HepG2 (cell line): ENCODE measurements around the gene NR1H2. TPM values are rescaled to one million over a fixed set of nuclear protein-coding genes. Genes with fewer than 3 reads are reported as not detected.

ENCODE experiments used
- ADNP ChIP-seq: sonication (generic); formaldehyde crosslinking; IDR thresholded peaks from 2 replicates; pipeline ENCODE4 v1.4.0; 2020; ENCODE audit warnings: missing genetic modification reagents
- GMEB1 ChIP-seq: sonication (generic); formaldehyde crosslinking; IDR thresholded peaks from 2 replicates; pipeline ENCODE4 v1.5.1; 2020; ENCODE audit warnings: missing genetic modification reagents, mild to moderate bottlenecking, borderline replicate concordance
- HDAC1 ChIP-seq: sonication (generic); formaldehyde crosslinking; IDR thresholded peaks from 2 replicates; pipeline ENCODE4 v1.5.1; 2020; ENCODE audit warnings: mild to moderate bottlenecking, missing genetic modification reagents
- HNF1B ChIP-seq: sonication (generic); formaldehyde crosslinking; IDR thresholded peaks from 2 replicates; pipeline ENCODE4 v1.5.1; 2020; ENCODE audit warnings: mild to moderate bottlenecking, moderate library complexity, missing genetic modification reagents
- KDM5B ChIP-seq: sonication (generic); formaldehyde crosslinking; IDR thresholded peaks from 2 replicates; pipeline ENCODE4 v1.4.0; 2020; ENCODE audit warnings: missing genetic modification reagents, mild to moderate bottlenecking, borderline replicate concordance
- MAFK ChIP-seq, 2 experiments: IDR thresholded peaks in 1 of 2; conservative IDR thresholded peaks in 1 of 2; 2 replicates each; pipeline ENCODE4 v1.6.1; 2011; ENCODE audit warnings: improper control_type of control experiment in 2 of 2, low read length in 2 of 2
- MTA1 ChIP-seq: sonication (generic); formaldehyde crosslinking; IDR thresholded peaks from 2 replicates; pipeline ENCODE4 v1.4.0; 2020; ENCODE audit warnings: missing genetic modification reagents, mild to moderate bottlenecking, borderline replicate concordance
- PREB ChIP-seq: sonication (generic); formaldehyde crosslinking; IDR thresholded peaks from 2 replicates; pipeline ENCODE4 v1.4.0; 2020; ENCODE audit warnings: missing genetic modification reagents
- RAD21 ChIP-seq: fragments of 450-650 bp; formaldehyde crosslinking; IDR thresholded peaks from 2 replicates; pipeline ENCODE4 v1.5.0; 2020; ENCODE audit warnings: mild to moderate bottlenecking
- RAD51 ChIP-seq: fragments of 450-650 bp; IDR thresholded peaks from 2 replicates; pipeline ENCODE4 v1.6.1; 2016; ENCODE audit warnings: borderline replicate concordance
- SALL1 ChIP-seq: sonication (generic); formaldehyde crosslinking; IDR thresholded peaks from 2 replicates; pipeline ENCODE4 v1.8.0; 2022; ENCODE audit warnings: mild to moderate bottlenecking, missing genetic modification reagents
- SNAPC5 ChIP-seq: sonication (generic); formaldehyde crosslinking; IDR thresholded peaks from 2 replicates; pipeline ENCODE4 v1.8.1; 2023; ENCODE audit warnings: mild to moderate bottlenecking, missing genetic modification reagents, borderline replicate concordance
- SSRP1 ChIP-seq: IDR thresholded peaks from 2 replicates; pipeline ENCODE4 v1.6.1; 2016; ENCODE audit warnings: control low read depth
- STAT5B ChIP-seq: sonication (generic); formaldehyde crosslinking; IDR thresholded peaks from 2 replicates; pipeline ENCODE4 v1.4.0; 2020; ENCODE audit warnings: missing genetic modification reagents
- THAP11 ChIP-seq: IDR thresholded peaks from 2 replicates; pipeline ENCODE4 v1.6.1; 2016; ENCODE audit warnings: missing biosample characterization, missing genetic modification reagents
- YEATS4 ChIP-seq: sonication (generic); formaldehyde crosslinking; IDR thresholded peaks from 2 replicates; pipeline ENCODE4 v1.4.0; 2020; ENCODE audit warnings: missing genetic modification reagents, borderline replicate concordance
- ZBTB3 ChIP-seq: sonication (generic); formaldehyde crosslinking; IDR thresholded peaks from 2 replicates; pipeline ENCODE4 v1.4.0; 2020; ENCODE audit warnings: low read depth, mild to moderate bottlenecking, moderate library complexity, missing genetic modification reagents, borderline replicate concordance
- ZFP36 ChIP-seq: fragments of 150-350 bp; IDR thresholded peaks from 2 replicates; pipeline ENCODE4 v1.6.1; 2018; ENCODE audit warnings: borderline replicate concordance, low read length, low read depth; ENCODE audit not compliant: partially characterized antibody
- ZNF296 ChIP-seq: sonication (generic); formaldehyde crosslinking; conservative IDR thresholded peaks from 2 replicates; pipeline ENCODE4 v1.5.0; 2020; ENCODE audit warnings: mild to moderate bottlenecking, missing genetic modification reagents
- ZNF710 ChIP-seq: sonication (generic); formaldehyde crosslinking; IDR thresholded peaks from 2 replicates; pipeline ENCODE4 v1.5.0; 2020; ENCODE audit warnings: mild to moderate bottlenecking, missing genetic modification reagents, borderline replicate concordance
- ZNF781 ChIP-seq: sonication (generic); formaldehyde crosslinking; IDR thresholded peaks from 2 replicates; pipeline ENCODE4 v1.5.1; 2020; ENCODE audit warnings: borderline replicate concordance, mild to moderate bottlenecking, missing genetic modification reagents; ENCODE audit errors: not compliant biosample characterization
- polyA plus RNA-seq, 8 experiments: library from polyadenylated mRNA; depleted of rRNA in 3 of 8; stranded (reverse) in 7 of 8; unstranded in 1 of 8; fragments of >200 nt; fragmentation: Illumina TruSeq in 4 of 8; extraction: Trizol in 4 of 8; gene quantifications; 2 replicates each; pipeline versions ENCODE4 v1.2.1 to v1.2.3, GENCODE V29; 2011 to 2016; ENCODE audit warnings: low read depth in 4 of 8, missing spikeins in 1 of 8, mixed read lengths in 1 of 8; ENCODE audit not compliant: insufficient read depth in 1 of 8
- total RNA-seq, 5 experiments: library from RNA; depleted of rRNA; stranded (reverse); fragments of >200 nt; fragmentation: Illumina TruSeq; extraction: Trizol; gene quantifications; 2 replicates each; pipeline ENCODE4 v1.2.3, GENCODE V29; 2016; ENCODE audit warnings: low read depth in 1 of 5

The NR1H2 gene
- total and polyA plus RNA-seq, 2 of the 13 experiments (the other 11 are each of a cell fraction or from before 2014, with no cell fraction given) = 10.3 to 13.5 TPM

- TF ChIP-seq SNAPC5 (CRISPR knock-in tag) (no peak), ZNF296 (CRISPR knock-in tag) (no peak), SALL1 (CRISPR knock-in tag) (0 out of 2 replicates have a peak, but pooled peaks have one; percentile 26), HNF1B (CRISPR knock-in tag) (no peak), PREB (no peak), THAP11 (CRISPR knock-in tag) (peak; percentile 30; the same call in 1 of the 2 replicates), ADNP (CRISPR knock-in tag) (no peak), HDAC1 (CRISPR knock-in tag) (no peak), MAFK (conservative IDR thresholded peaks at IDR 0.05 in 1 of 2, IDR thresholded peaks at IDR 0.05 in 1 of 2; ENCODE audit: low read length in 2 of 2) (no peak), RAD51 (no peak), ZFP36 (peak; percentile 92), MTA1 (CRISPR knock-in tag) (peak; percentile 11; the same call in 1 of the 2 replicates), ZNF710 (CRISPR knock-in tag) (no peak), YEATS4 (CRISPR knock-in tag) (no peak), SSRP1 (CRISPR knock-in tag) (no peak), STAT5B (no peak), RAD21 (peak; percentile 73; the same call in 1 of the 2 replicates), GMEB1 (CRISPR knock-in tag) (no peak), ZNF781 (CRISPR knock-in tag) (no peak), KDM5B (CRISPR knock-in tag) (no peak), ZBTB3 (CRISPR knock-in tag) (no peak)
Observed at GRCh38 chr19:50414864-50415660, 38.8 kb downstream of the NR1H2 start (continued).
